OCI-LY1 (cell line): Measurements from ENCODE around the gene NCCRP1.

Source experiments
- H2AFZ ChIP-seq: fragments of 200-600 bp; sonication (generic), shearing (Covaris generic); 2 replicates; pipeline ENCODE4 v1.6.0; 2014; ENCODE audit warnings: antibody characterized with exemption, mild to moderate bottlenecking, low read length
- H3F3A ChIP-seq: fragments of 200-600 bp; sonication (generic), shearing (Covaris generic); 2 replicates; pipeline ENCODE4 v1.6.0; 2014; ENCODE audit warnings: mild to moderate bottlenecking, antibody characterized with exemption, low read length, moderate library complexity; ENCODE audit not compliant: insufficient read depth
- H3K27ac ChIP-seq: fragments of 200-600 bp; sonication (generic); 2 replicates; pipeline ENCODE4 v1.5.1; 2014; ENCODE audit warnings: low read length, mixed run types, mild to moderate bottlenecking, low read depth; ENCODE audit not compliant: poor library complexity, severe bottlenecking
- H3K27me3 ChIP-seq: fragments of 200-600 bp; sonication (generic); 2 replicates; pipeline ENCODE4 v1.6.0; 2014; ENCODE audit warnings: antibody characterized with exemption, mild to moderate bottlenecking, low read length, moderate library complexity; ENCODE audit not compliant: insufficient read depth
- H3K36me3 ChIP-seq: fragments of 200-600 bp; sonication (generic); 2 replicates; pipeline ENCODE4 v1.6.1; 2014; ENCODE audit warnings: mild to moderate bottlenecking, antibody characterized with exemption, low read length, moderate library complexity, mixed read lengths; ENCODE audit not compliant: insufficient read depth
- H3K4me1 ChIP-seq: fragments of 200-600 bp; sonication (generic); 2 replicates; pipeline ENCODE4 v1.5.1; 2014; ENCODE audit warnings: mild to moderate bottlenecking, low read length, moderate library complexity; ENCODE audit not compliant: insufficient read depth, severe bottlenecking
- H3K4me2 ChIP-seq: fragments of 200-600 bp; sonication (generic), shearing (Covaris generic); 2 replicates; pipeline ENCODE4 v1.6.1; 2014; ENCODE audit warnings: low read length
- H3K4me3 ChIP-seq: fragments of 200-600 bp; sonication (generic); 2 replicates; pipeline ENCODE4 v1.5.1; 2014; ENCODE audit warnings: low read length, low read depth, mild to moderate bottlenecking, mixed read lengths; ENCODE audit not compliant: poor library complexity, severe bottlenecking
- H3K79me2 ChIP-seq: fragments of 200-600 bp; shearing (Covaris generic); 2 replicates; pipeline ENCODE4 v1.6.1; 2016; ENCODE audit warnings: mixed run types, low read length, mixed read lengths; ENCODE audit not compliant: insufficient read depth
- H3K9ac ChIP-seq: fragments of 200-600 bp; sonication (generic), shearing (Covaris generic); 2 replicates; pipeline ENCODE4 v1.6.1; 2014; ENCODE audit warnings: mild to moderate bottlenecking, low read length, mixed read lengths
- H3K9me2 ChIP-seq: fragments of 200-600 bp; sonication (generic), shearing (Covaris generic); 2 replicates; pipeline ENCODE4 v1.6.1; 2014; ENCODE audit warnings: low read depth, mild to moderate bottlenecking, low read length, mixed read lengths
- H3K9me3 ChIP-seq: fragments of 200-600 bp; shearing (Covaris generic); 2 replicates; pipeline ENCODE4 v1.6.1; 2014; ENCODE audit warnings: low read length, mixed read lengths
- H4K20me1 ChIP-seq: fragments of 200-600 bp; sonication (generic), shearing (Covaris generic); 2 replicates; pipeline ENCODE4 v1.6.0; 2016; ENCODE audit warnings: mild to moderate bottlenecking, low read length; ENCODE audit not compliant: insufficient read depth
- EZH2 ChIP-seq: fragments of 200-600 bp; sonication (generic), shearing (Covaris generic); IDR thresholded peaks from 2 replicates; pipeline ENCODE4 v1.8.0; 2017; ENCODE audit warnings: borderline replicate concordance, mixed run types, mild to moderate bottlenecking, antibody characterized with exemption, low read length, moderate library complexity, mixed read lengths
- TF ChIP-seq, protein P1 (sequence below): fragments of 200-600 bp; sonication (generic), shearing (Covaris generic); IDR thresholded peaks from 2 replicates; pipeline ENCODE4 v1.5.1; 2017; ENCODE audit warnings: mild to moderate bottlenecking, antibody characterized with exemption, low read length, moderate library complexity, mixed read lengths

Gene NCCRP1

DNA sequence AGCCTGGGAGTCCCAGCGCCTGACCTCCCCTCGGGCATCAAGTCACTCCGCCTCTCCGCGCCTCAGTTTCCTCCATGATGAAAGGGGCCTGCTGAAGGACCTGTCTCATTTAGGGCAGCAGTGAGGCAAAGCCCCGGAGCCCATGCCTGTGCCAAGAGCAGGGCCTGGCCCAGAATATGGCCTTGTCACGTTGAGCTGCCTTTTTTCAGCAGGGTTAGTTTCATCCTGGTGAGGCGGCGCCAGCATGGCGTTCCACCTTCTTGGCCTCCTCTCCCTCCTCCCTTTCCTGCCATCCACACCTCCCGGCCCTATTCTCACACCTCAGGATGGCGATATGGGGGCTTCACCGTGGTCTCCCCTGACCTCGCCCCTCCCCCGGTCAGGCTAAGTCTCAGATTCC lies 41.0 kb upstream of the NCCRP1 start:
- no peak overlapping the region for H3K9ac ChIP-seq
- TF ChIP-seq EZH2, result no peak
- TF ChIP-seq, protein P1, sequence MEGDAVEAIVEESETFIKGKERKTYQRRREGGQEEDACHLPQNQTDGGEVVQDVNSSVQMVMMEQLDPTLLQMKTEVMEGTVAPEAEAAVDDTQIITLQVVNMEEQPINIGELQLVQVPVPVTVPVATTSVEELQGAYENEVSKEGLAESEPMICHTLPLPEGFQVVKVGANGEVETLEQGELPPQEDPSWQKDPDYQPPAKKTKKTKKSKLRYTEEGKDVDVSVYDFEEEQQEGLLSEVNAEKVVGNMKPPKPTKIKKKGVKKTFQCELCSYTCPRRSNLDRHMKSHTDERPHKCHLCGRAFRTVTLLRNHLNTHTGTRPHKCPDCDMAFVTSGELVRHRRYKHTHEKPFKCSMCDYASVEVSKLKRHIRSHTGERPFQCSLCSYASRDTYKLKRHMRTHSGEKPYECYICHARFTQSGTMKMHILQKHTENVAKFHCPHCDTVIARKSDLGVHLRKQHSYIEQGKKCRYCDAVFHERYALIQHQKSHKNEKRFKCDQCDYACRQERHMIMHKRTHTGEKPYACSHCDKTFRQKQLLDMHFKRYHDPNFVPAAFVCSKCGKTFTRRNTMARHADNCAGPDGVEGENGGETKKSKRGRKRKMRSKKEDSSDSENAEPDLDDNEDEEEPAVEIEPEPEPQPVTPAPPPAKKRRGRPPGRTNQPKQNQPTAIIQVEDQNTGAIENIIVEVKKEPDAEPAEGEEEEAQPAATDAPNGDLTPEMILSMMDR, result no peak
- no peaks in the 10 kb centered on the region for H3K79me2 ChIP-seq
- no peaks in the 10 kb centered on the region for H3F3A ChIP-seq
- H4K20me1 ChIP-seq, result no peaks in the 10 kb centered on the region
- no peak overlapping the region for H3K4me3 ChIP-seq
- no peaks in the 10 kb centered on the region for H3K9me3 ChIP-seq
- no peak overlapping the region for H3K27ac ChIP-seq
- H3K36me3 ChIP-seq, result no peaks in the 10 kb centered on the region
- no peaks in the 10 kb centered on the region for H3K4me1 ChIP-seq
- H2AFZ ChIP-seq, result no peak overlapping the region
- H3K9me2 ChIP-seq, result no peaks in the 10 kb centered on the region
- no peaks in the 10 kb centered on the region for H3K27me3 ChIP-seq
- no peak overlapping the region for H3K4me2 ChIP-seq

GRCh38 chr19:39156326-39157230 lies 40.2 kb upstream of the NCCRP1 start:
- no peak for TF ChIP-seq EZH2
- TF ChIP-seq, protein P1, result no peak
- Histone ChIP-seq H3K9ac (no peak overlapping the region), H3K9me2 (no peaks in the 10 kb centered on the region), H3K79me2 (no peaks in the 10 kb centered on the region), H2AFZ (no peak overlapping the region), H3K36me3 (no peaks in the 10 kb centered on the region), H3K27ac (no peak overlapping the region), H3F3A (no peaks in the 10 kb centered on the region), H3K4me1 (no peaks in the 10 kb centered on the region), H3K4me3 (no peak overlapping the region), H3K9me3 (no peaks in the 10 kb centered on the region), H3K27me3 (no peaks in the 10 kb centered on the region), H4K20me1 (no peaks in the 10 kb centered on the region), H3K4me2 (no peak overlapping the region)

- no peak overlapping the region for H3K4me3 ChIP-seq
- no peaks in the 10 kb centered on the region for H3K4me1 ChIP-seq
- no peaks in the 10 kb centered on the region for H3F3A ChIP-seq
- no peak overlapping the region for H3K9ac ChIP-seq
- no peak overlapping the region for H3K27ac ChIP-seq
- no peaks in the 10 kb centered on the region for H3K9me3 ChIP-seq
- H3K4me2 ChIP-seq, result no peak overlapping the region
- no peaks in the 10 kb centered on the region for H3K27me3 ChIP-seq
- H3K9me2 ChIP-seq, result no peaks in the 10 kb centered on the region
- TF ChIP-seq EZH2, result no peak
- TF ChIP-seq, protein P1, result no peak
- H3K36me3 ChIP-seq, result no peaks in the 10 kb centered on the region
- H4K20me1 ChIP-seq, result no peaks in the 10 kb centered on the region
- H3K79me2 ChIP-seq, result no peaks in the 10 kb centered on the region
- no peak overlapping the region for H2AFZ ChIP-seq
Measured at GRCh38 chr19:39157275-39157996, 39.3 kb upstream of the NCCRP1 start.
